GM18870 (cell line): ENCODE results near the gene SETDB1.
"Not testable (repeated sequence)": the region's sequence is repeated elsewhere in the genome, so short reads cannot be mapped to it uniquely, and the experiment has no call there.

Experiments
- ATAC-seq: cut with Tn5 transposase; IDR thresholded peaks from one replicate; pipeline ENCODE4 v1.9.1; 2021; ENCODE audit warnings: moderate library complexity; ENCODE audit not compliant: unreplicated experiment

SETDB1 gene

GRCh38 chr1:150928775-150929174 lies 2.6 kb downstream of the SETDB1 start:
- ATAC-seq: not testable (repeated sequence)

DNA sequence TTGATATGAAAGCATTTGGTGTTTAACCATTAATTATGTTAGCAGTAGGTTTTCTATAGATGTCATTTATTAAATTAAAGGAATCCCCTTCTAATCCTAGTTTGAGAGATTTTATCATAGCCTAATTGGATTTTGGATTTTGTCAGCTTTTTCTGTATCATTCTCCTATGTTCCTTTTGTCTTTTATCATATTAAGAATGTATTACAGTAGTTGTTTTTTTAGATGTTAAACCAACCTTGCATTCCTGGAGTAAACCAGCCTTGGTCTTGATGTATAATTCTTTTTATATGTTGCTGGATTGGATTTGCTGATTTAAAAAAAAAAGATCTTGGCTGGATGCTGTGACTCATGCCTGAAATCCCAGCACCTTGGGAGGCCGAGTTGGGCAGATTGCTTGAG lies 5.6 kb downstream of the SETDB1 start:
- no peak for ATAC-seq

DNA sequence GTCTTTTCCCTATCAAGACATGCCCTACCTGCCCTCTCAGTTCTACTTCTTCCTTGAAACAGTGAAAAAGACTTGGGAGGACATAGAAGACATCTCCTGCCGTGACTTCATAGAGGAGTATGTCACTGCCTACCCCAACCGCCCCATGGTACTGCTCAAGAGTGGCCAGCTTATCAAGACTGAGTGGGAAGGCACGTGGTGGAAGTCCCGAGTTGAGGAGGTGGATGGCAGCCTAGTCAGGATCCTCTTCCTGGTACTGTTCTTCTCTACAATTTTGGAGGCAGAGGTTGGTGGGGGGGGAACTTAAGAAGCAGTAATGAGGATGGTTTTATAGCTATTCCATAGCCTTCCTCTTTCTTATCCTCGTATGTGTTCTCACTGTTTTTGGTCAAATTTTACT lies 18.7 kb downstream of the SETDB1 start:
- ATAC-seq: no peak

- no peak for ATAC-seq
These were observed 28.5 kb downstream of the SETDB1 start for GRCh38 chr1:150954708-150955107.

DNA sequence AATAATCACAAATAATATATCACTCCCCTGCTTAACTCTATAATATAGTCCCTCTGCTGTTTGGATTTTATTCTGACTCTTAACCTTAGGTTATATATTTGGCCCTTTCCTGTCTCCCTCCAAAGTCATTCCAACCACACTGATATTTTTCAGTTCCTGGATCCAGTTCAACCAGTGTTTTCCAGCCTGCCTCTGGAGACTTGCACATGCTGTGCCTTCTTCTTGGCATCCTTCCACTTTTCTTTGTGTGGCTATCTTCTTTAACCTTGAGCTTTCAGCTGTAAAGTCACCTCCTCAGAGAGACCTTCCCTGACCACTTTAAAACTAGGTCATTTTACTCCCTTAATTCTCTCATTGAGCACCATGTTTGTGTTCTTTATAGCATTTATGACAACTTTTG lies 29.1 kb downstream of the SETDB1 start:
- ATAC-seq: no peak

DNA sequence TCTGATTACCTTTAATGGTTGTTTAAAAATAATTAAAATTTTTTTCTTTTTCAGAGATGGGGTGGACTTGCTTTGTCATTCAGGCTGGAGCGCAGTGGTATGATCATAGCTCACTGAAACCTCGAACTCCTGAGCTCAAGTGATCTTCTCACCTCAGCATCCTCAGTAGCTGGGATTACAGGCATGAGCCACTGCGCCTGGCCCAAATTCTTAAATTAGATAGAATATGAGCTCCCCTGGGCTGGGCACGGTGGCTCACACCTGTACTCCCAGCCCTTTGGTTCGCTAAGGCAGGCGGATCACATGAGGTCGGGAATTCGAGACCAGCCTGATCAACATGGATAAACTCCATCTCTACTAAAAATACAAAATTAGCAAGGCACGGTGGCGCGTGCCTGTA lies 31.5 kb downstream of the SETDB1 start:
- no peak for ATAC-seq

DNA sequence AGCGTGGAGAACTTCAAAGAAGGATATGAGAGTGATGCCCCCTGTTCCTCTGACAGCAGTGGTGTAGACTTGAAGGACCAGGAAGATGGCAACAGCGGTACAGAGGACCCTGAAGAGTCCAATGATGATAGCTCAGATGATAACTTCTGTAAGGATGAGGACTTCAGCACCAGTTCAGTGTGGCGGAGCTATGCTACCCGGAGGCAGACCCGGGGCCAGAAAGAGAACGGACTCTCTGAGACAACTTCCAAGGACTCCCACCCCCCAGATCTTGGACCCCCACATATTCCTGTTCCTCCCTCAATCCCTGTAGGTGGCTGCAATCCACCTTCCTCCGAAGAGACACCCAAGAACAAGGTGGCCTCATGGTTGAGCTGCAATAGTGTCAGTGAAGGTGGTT lies 34.5 kb downstream of the SETDB1 start:
- no peak for ATAC-seq

- no peak for ATAC-seq
These were observed 35.6 kb downstream of the SETDB1 start for GRCh38 chr1:150961756-150962155.

DNA sequence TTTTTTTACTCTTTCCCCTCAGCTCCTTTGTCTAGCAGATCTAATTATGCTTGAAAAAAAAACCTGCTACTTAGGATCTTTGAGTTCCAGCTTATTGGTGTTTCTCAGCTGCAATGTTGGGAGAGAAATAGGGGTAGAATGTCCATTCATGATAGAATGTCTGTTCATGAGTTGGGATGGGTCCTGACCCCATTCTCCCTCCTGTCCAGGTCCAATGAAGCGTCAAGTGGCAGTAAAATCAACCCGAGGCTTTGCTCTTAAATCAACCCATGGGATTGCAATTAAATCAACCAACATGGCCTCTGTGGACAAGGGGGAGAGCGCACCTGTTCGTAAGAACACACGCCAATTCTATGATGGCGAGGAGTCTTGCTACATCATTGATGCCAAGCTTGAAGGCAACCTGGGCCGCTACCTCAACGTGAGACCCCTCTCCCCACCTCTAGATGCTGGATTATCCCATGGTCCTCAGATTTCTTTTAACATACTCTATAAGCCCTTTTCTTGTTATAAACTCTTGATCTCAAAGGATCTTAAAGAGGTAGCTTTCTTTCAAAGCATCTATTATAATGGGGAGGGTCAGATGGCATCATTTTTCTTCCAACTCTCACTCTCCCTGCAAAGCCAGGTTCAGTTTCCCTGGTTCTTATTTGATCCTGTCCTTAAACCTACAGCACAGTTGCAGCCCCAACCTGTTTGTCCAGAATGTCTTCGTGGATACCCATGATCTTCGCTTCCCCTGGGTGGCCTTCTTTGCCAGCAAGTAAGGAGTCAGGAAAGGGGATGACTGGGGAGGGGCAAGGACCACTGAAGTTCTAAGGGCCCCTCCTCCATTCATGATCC lies 37.4 kb downstream of the SETDB1 start:
- no peak for ATAC-seq

GRCh38 chr1:150964164-150964489 lies 38.0 kb downstream of the SETDB1 start:
- no peak for ATAC-seq

DNA sequence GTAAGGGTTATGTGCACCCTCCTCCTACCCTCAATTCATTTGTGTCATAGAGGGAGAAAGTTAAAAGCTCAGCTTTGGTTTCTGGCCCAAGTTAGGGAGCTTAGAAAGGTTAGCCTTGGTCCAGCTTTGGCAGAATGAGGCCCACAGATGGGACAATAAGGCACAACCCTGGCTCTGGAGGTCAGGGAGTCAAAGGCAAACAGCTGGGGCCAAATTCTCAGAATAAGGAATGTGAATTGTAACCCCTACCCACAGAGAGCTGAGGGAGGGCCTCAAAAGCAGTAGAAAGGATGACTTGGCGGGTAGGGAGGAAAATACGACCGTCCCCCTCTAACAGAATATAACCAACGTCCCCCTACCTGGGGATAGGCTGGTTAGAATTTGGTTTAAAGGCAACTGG lies 39.4 kb downstream of the SETDB1 start:
- no peak for ATAC-seq

DNA sequence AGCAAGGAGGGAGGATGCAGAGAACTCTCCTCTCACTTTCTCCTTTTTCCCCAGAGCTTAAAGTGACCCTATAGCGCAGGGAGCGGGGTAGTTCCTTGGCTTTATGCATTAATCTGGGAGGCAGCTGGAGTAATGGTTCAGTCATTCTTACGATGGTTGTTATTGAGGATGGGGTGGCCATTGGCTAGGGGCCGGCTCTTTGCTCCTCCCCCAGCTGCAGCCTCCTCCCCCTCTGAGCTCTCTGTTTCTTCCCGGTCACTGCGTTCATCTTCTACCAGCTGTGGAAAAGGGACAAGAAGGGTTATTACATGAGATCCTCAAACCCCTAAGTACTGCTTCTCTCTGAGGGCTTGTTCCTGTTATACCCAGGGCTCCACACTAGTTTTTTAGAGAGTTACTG lies 39.8 kb downstream of the SETDB1 start:
- ATAC-seq: no peak

DNA sequence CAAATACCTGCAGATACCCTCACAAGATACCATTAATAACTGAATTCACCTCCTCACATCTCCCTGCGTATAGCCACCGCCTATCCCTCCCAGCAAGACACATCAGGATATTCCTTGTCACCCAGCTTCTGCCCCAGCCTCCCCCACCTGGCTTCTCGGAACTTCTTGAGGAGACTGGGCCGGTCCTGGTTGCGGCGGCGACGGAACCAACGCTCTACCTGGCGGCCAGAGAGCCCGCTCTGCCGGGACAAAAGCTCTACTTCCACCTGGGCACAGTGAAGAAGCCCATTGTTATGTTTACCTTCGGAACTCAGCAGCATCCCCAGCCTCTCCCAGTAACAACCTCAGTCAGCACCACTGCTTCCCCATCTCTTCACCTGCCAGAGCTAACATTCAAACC lies 41.8 kb downstream of the SETDB1 start:
- no peak for ATAC-seq

- ATAC-seq: no peak
These were observed 42.3 kb downstream of the SETDB1 start for GRCh38 chr1:150968491-150968890.

DNA sequence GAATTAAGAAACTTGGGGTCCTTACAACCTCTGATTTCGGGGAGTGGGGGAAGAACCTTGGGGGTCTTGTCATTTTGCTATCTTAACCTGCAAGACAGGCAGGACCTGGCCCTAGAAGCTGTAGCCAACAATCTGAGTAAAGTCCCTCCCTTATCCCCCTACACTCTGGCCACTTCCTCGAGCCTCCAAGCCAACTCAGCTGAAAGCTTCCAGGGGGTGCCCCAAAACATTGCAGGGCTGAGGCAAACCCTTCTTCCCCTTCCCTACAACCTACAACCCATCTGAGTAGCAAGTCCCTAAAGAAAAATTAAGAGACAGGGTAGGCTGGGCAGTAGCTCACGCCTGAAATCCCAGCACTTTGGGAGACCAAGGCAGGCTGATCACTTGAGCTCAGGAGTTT lies 43.5 kb downstream of the SETDB1 start:
- no peak for ATAC-seq

GRCh38 chr1:150970808-150971582 lies 44.8 kb downstream of the SETDB1 start:
- ATAC-seq: no peak

DNA sequence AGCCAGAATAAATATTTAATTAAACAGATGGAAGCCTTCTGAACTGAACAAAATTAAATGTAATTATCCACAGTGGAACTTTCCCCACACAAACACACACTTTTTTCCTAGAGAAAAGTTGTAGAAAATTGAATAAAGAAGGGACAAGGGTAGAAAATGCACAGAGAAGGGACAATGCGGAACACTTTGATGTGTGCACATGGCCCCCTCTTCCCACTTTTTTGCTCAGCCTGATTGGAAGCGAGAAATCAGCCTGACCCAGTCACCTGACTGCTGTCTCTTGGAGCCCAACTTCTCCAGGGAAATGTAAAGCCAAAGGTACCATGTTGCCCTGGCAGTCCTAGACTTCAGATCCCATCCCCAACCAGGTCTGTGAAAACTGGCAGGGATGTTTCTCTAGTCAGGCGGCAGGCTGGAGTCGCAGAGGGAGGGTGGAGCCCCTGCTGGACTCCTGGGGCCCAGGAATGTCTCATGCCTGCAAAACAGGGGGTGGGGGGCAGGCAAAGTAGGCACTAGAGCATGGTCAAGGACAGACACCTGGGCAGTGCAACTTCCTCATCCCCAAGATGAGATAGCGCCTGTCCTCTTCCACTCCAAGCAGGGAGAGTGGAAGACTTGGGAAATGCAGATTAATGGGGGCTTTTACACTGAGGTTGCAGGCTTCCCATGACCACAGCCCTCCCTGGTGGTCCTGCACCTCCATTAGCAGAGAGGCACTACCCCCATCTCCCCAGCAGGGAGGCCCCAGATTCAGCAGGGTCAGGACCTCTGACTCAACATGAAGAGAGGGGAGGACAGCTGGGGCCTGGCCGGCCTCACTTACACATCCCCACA lies 45.6 kb downstream of the SETDB1 start:
- ATAC-seq: no peak

GRCh38 chr1:150972417-150972940 lies 46.3 kb downstream of the SETDB1 start:
- ATAC-seq: no peak

DNA sequence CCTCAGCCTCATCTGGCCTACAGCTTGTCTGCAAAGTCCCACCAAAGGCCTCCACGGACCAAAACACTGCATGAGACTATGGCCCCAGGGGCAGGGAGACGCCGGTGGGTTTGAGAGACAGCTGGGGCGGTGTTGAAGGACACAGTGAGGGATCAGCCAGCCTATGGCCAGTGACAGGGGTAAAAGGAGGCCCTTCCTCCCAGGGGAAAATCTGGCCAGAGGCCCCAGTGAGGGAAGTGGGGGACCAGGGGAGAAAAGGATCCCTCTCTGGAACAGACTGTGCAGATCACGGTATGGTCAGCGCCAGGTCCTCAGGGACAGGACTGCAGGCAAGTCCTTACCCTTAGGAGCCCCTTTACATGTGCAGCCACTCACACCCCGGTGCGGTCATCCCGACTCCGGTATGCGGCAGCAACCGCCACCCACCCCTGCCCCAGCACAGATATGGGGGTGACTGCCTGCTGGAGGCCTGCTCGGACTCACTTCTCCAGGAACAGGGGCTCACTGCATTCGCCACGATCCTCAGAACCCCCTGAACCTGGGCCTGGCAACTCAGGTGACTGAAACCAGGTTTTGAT lies 47.2 kb downstream of the SETDB1 start:
- no peak for ATAC-seq

GRCh38 chr1:150973836-150974579 lies 47.8 kb downstream of the SETDB1 start:
- no peak for ATAC-seq
